NCI-H748 treated with DMSO at 0.1 percent for 48 hours (cell line): Measurements from ENCODE around the gene MDM2.

Source experiments
- DNase-seq: peaks from one replicate; lab custom pipeline; 2025; lab: John Stamatoyannopoulos, UW

Gene MDM2

GRCh38 chr12:68878283-68878682 lies 70.3 kb downstream of the MDM2 start:
- no peak for DNase-seq

DNA sequence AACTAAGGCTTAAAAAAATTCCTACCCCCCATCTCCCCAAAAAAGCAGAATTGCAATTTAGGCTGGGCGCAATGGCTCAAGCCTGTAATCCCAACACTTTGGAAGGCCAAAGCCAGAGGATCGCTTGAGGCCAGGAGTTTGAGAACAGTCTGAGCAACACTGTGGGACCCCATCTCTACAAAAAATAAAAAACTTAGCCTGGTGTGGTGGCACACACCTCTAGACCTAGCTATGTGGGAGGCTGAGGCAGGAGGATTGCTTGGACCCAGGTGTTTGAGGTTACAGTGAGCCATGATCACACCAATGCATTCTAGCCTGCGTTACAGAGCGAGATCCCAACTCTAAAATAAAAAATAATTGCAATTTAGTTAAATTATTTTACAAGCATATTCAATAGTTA lies 70.9 kb downstream of the MDM2 start:
- DNase-seq = no peak

- no peak for DNase-seq
Measured at GRCh38 chr12:68880660-68881325, 72.8 kb downstream of the MDM2 start.

DNA sequence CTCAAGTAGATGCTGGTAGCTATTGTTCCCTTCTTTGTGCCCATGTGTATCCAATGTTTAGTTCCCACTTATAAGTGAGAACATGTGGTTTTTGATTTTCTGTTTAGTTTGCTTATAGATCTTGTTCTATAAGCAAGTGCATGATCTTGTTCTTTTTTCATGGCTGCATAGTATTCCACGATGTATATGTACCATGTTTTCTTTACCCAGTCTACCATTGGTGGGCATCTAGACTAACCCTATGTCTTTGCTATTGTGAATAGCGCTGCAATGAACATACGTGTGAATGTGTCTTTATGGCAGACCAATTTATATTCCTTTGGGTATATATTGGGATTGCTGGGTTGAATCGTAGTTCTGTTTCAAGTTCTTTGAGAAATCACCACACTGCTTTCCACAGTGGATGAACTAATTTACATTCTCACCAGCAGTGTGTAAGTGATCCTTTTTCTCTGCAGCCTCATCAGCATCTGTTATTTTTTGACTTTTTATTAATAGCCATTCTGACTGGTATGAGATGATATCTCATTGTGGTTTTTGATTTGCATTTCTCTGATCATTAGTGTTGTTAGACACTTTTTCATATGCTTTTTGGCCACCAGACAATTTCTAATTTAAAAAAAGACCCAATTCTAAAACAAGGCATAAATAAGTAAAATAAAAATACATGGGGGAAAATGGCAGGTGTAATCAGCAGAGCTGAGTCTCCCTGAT lies 74.4 kb downstream of the MDM2 start:
- no peak for DNase-seq

GRCh38 chr12:68883151-68883550 lies 75.2 kb downstream of the MDM2 start:
- DNase-seq = no peak

DNA sequence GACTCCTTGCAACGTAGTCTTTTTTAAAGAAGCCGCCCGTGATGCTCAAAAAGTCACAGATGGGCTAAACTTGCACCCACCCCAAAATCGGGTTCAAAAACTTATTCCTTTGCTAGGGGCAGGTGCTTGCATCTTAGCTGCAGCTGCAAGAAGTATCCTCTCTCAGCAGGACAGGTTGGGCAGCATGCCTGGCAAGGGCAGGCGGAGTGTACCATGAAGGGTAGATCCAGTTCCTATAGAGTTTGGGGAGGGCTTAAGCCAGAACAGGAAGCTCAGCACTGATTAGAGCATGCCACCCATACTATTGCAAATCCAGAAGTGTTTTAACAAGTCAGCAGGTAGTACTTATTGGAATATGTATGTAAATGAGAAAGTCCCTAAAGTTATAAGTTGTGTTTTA lies 76.3 kb downstream of the MDM2 start:
- DNase-seq = no peak

GRCh38 chr12:68885381-68885780 lies 77.4 kb downstream of the MDM2 start:
- no peak for DNase-seq

GRCh38 chr12:68886636-68887572 lies 78.9 kb downstream of the MDM2 start:
- no peak for DNase-seq

DNA sequence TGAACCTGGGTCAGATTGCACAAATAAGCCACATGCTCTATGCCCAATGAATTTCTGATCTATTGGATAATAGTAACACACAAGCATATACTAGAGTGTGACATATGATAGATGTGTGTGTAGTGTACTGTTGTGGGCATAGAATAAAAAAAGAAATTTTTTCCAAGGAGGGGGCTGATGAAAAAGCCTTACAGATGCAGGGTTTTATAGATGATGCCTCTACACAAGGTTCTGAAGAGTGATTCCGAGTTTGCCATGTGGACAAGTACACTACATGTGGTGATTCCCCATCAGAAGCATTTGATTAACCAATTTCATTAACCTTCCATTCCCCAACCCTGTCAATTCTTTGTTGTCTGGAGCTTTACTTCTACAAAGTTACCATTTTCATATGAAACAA lies 79.7 kb downstream of the MDM2 start:
- DNase-seq = no peak

- no peak for DNase-seq
Measured at GRCh38 chr12:68888243-68888642, 80.3 kb downstream of the MDM2 start.

DNA sequence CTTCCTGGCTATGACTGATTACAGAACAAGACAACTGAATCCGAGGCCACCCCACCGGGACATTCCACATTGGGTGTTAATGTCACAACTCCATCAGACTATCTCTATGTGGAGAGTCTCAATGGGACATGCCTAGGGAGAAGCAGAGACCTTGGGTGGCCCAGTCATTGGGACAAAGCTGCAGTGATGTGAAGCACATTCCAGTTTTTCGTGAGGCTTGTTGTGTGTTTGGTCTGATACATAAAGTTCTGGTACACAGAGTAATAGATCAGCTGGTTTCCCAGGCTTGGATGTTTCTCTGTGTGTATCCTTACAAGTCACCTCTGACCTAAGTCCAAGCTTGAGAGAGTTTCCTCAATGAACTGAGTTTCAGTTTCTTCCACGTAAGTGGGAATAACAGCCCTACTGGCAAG lies 82.7 kb downstream of the MDM2 start:
- no peak for DNase-seq

- no peak for DNase-seq
Measured at GRCh38 chr12:68891141-68891540, 83.2 kb downstream of the MDM2 start.

- DNase-seq = no peak
Measured at GRCh38 chr12:68893201-68893600, 85.2 kb downstream of the MDM2 start.

DNA sequence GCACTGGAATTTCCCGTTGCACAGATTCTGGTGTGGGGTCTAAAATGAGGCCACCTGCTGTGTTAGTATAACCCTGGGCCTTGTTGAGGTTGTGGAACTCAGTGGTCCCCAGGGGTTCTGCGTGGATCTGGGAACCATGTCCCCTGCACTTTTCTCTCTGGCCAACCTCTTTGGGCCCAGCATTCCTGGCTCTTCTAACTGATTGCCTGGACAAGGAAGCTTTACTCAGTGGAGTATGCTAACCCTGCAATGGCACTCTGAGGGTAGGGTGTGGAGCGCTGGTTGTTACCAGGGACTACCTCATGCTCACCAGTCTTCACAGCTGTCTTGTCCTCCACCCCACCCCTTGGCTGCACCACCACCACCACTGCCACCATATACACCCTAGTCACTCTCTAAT lies 85.8 kb downstream of the MDM2 start:
- no peak for DNase-seq

GRCh38 chr12:68894276-68894855 lies 86.4 kb downstream of the MDM2 start:
- no peak for DNase-seq

- DNase-seq = no peak
Measured at GRCh38 chr12:68896881-68897540, 89.0 kb downstream of the MDM2 start.

DNA sequence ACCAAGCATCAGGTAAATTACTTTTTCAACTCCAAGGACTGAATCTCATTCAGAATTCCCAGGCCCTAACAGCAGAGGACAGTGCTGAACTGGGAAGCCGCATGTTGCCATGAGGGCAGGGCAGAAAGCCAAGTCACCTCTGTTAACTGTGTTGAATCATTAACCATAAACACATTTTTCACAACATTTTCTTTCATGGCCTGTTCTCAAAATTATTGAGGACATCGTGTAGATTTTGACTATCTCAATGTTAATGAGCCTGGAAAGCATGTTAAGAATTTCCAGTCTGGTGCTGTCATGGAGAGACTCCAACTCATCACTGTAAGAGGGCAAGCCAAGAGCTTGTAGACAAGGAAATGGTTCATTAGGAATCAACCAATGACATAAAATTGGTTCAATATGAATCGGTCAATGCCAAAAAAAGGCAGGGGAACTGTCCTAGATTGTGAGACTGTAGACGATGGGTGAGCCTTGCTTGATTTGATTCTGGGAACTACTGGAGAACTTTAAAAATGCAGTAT lies 91.3 kb downstream of the MDM2 start:
- DNase-seq = no peak

GRCh38 chr12:68900241-68900640 lies 92.3 kb downstream of the MDM2 start:
- no peak for DNase-seq
